ENCODE measurements around the gene ZNF581.
A peak's percentile ranks its signal among the peaks of the same experiment; 100 is the strongest.

The ZNF581 gene

DNA sequence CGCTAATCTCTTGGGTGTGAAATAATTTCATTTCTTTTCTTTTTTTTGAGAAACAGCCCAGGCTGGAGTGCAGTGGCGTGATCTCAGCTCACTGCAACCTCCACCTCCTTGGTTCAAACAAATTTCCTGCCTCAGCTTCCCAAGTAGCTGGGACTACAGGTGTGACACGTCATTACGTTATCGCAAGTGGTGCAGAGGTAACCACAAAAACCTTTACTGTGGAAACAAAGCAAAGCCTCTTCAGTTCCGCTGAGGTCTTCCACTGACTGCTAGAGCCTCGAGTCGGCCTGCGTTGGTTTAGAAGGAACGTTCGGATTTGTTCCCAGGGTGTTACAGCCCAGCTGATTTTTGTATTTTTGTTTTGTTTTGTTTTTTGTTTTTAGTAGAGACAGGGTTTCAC is 17.1 kb upstream of the ZNF581 start:
- no peak for DNase-seq (ENCODE audit: low spot score)

DNA sequence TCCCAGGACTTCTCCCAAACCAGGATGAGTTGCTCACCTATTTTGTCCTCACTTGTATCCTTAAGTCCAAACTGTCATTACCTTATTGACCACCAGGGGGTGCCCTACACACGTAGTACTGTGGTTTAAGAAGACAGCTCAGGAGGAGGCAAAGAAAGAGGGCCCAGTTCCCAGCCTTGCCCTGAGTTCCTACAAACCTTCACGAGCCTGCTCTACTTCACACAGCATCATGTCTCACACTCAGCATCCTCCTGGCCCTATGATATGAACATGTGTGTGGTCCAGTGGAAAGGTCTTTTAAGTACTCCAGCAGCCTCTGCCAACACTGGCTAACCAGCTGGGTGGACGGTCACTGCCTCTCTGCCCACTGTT is 11.0 kb upstream of the ZNF581 start:
- peak; percentile 54 for DNase-seq (ENCODE audit: low spot score)

DNA sequence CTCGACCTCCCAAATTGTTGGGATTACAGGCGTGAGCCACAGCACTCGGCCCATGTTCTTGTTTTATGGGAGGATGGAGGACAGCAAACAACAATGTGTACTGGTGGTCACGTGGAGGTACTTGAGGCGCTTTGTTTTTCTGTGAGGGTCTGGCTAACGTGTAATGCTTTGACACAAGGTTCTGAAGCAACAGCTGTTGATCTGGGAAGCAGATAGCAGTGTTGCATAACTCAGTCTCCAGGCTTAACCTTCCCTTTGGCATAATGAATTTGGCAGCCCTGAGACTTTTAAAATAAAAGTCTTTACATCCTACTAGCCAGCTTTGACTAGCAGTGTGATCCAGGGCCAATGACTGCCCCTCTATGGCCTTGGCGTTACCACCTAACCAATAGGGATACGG is 9.6 kb upstream of the ZNF581 start:
- no peak for DNase-seq (ENCODE audit: low spot score)

DNA sequence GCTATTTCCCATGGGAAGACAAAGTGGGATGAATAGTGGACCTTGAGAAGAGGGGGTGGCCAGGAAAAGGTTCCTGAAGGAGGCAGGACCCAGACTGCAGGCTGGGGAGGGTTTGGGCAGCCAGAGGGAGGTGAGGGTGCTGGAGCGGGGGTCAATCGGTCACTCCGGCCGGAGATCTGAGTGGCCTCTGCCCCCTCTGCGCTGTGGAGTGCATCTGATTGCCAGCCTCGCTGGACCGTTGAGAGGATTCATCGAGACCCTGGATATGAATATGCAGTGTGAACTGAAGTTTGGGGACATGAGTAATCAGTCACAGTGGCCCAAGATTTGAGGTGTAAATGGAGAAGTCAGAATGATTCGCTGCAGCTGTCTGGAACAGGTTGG is 8.1 kb upstream of the ZNF581 start:
- no peak for DNase-seq (ENCODE audit: low spot score)

DNA sequence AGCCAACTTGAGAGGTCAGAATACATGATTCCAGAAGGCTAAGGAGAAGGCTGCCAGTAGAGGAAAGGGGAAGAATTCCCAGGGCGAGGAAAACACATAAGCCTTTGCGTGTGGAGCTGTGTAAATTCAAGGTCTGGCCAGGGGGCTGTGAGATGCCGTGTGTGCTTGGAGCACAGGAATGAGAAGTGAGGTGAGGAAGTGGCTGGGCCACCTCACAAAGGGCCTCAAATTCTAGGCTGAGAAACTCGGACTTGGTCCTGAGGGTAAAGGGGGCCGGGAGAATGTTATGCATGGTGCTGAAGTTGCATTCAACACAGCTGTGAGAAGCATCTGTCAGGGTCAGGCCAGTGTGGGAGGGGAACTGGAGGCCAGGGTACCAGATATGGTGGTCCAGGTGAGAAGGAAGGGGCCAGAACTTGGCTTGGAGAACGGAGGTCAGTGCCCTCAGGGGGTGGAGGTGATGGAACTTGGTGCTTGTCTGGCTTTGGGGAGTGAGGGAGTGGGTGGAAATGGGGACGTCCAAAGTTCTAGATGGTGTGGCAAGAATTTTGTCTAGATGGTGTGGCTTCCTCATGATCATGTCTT is 7.5 kb upstream of the ZNF581 start:
- DNase-seq (ENCODE audit: low spot score) = no peak

DNA sequence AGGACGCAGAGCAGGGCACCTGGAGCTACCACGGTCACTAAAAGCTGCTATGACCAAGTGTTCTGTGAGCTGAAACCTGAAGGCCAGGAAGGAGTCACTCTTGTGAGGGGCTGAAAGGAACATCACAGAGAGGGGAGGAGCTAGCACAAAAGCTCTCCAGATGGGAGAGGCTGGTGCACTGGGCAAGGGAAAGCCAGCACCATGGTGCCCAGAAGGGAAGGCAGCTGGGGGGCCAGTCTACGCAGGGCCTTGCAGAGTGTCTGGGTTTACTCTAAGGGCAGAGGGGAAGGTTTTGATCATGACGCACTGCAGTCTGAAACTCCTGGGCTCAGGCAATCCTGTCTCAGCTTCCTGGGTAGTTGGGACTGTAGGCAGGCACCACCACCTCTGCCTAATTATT is 6.7 kb upstream of the ZNF581 start:
- DNase-seq (ENCODE audit: low spot score) = no peak

DNA sequence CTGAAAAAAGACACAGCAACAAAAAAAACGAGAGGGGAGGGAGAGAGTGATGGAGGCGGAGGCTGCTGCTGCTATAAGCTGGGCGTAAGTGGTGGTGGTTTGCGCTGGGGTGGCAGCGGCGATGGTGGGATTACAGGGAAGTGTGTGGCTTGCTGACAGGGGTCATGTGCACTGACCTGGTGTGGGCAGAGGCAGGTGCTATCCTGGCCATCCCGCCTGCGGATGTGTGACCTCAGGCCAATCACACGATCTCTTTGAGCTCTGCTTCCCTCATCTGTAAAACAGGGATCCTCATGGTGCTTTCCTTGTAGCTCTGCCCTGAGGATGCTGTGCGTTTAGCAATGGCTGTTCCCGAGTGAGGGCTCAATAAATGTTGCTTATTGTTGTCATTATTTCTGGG is 5.9 kb upstream of the ZNF581 start:
- DNase-seq (ENCODE audit: low spot score) = no peak

DNA sequence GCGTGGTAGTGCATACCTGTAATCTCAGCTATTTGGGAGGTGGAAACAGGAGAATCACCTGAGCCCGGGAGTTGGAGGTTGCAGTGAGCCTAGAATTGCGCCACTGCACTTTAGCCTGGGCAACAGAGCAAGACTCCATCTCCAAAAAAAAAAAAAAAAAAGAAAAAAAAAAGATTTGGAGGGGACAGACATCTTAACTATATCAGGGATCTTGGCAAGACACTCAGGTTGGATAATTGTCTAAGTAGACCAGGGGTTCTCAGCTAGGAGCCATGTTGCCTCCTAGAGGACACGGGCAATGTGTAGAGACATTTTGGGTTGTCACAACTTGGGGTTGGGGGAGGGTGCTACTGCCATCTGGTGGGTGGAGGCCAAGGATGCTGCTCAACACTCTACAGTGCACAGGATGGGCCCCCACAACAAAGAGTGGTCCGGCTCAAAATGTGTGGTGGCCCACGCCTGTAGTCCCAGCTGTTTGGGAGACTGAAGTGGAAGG is 4.5 kb upstream of the ZNF581 start:
- DNase-seq (ENCODE audit: low spot score) = no peak

DNA sequence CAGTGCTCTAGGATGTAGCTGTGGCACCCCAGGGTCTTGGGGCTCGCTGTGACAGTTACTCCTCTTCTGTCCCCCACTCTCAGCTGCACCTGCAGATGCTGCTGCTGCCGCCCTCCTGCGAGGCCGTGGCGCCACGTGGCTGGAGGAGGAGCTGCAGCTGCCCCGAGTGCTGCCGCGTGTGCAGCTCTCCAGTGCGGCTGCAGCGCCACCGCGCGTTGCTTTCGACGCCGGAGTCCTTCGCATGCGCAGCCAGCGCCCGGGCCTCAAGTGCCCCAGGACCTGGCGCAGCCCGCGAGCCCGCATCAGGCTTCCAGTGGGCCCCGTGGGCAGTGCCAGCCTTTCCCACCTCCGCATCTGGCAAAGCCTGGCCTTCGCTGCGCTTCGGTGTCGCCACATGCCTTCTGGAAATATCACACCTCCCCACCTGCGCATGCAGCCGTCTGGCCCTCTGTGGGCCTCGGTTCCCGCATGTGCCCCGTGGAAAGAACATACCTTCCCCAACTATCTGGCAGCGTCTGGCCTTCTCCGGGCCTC is 3.3 kb upstream of the ZNF581 start:
- DNase-seq (ENCODE audit: low spot score) = no peak

DNA sequence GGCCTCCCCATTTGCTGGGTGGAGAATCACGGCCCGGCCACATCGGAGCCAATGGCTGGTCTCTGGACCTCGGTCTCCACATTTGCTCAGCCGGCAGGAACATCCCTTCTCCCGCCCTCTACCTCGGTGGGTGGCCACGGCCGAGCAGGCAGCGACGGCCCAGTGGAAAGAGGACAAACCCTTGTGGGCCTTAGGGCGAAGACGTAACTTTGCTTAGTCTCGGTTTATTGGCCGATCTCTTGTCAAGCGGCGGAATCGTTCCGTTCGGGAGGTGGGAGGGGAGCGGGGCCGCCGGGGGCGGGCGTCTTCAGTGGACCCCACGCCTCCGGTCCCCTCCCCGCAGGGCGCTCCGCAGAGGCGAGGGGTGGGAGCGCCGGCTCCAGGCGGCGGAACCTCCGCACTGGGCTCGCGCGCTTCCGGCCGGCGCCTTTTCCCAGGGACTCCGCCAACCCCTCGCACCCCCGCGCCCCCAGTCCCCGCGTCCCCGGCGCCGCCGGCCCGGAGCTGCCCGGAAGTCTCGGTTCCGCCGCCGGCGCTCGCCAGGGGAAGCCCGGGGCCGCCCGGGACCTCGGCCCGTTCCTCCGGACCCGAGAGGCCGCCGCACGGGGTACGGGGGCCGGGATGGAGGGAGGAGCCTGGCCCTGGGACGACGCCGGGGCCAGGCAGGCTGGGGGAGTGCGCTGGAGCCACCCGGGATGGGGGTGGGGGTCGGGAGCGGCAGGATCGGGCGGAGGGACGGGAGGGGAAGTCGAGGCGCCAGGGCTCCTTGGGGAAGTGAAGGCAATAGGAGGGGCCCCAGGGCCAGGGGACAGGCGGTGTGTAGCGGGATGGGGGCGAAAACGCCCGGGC is 2.6 kb upstream of the ZNF581 start, which contains the start of gene ZNF580:
TSS of gene ZNF580 (plus strand) at position 426 of the 849 bp plus-strand sequence. CDS start 1,507 bp downstream, outside the sequence.
- peak; percentile 84 for DNase-seq (ENCODE audit: low spot score)

DNA sequence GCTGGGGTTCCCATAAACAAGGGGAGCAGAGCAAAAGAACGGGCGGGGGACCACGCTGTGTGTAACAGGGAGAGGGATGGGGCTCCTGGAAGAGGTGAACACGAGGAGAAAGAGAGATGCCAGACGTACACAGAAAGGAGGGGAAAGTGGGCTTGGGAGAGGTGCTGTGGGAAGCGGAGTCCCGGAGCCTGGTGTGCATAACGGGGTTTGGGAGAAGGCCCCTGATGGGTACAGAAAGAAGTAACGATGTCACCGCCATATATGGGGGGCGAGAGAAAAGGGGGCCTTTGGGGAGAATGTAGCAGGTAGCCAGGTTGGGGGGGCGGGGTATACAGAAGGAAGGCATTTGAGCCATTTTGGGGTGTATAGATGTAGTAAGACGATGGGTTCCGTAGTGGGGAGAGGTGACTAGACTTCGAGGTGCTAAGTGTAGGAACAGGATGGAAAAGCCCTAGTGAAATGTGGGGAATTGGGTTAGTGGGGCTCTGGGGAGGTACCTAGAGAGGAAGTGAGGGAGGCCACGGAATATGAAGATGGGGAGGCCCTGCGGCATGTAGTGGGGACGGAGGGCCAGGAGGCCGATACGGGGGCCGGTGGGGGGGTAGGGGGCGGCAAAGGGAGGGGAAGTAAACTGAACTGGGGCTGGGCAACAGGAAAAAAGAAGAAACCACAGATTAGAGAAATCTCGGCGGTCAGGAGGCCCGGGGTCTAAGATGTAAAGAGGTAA is 1.9 kb upstream of the ZNF581 start:
- no peak for DNase-seq (ENCODE audit: low spot score)

DNA sequence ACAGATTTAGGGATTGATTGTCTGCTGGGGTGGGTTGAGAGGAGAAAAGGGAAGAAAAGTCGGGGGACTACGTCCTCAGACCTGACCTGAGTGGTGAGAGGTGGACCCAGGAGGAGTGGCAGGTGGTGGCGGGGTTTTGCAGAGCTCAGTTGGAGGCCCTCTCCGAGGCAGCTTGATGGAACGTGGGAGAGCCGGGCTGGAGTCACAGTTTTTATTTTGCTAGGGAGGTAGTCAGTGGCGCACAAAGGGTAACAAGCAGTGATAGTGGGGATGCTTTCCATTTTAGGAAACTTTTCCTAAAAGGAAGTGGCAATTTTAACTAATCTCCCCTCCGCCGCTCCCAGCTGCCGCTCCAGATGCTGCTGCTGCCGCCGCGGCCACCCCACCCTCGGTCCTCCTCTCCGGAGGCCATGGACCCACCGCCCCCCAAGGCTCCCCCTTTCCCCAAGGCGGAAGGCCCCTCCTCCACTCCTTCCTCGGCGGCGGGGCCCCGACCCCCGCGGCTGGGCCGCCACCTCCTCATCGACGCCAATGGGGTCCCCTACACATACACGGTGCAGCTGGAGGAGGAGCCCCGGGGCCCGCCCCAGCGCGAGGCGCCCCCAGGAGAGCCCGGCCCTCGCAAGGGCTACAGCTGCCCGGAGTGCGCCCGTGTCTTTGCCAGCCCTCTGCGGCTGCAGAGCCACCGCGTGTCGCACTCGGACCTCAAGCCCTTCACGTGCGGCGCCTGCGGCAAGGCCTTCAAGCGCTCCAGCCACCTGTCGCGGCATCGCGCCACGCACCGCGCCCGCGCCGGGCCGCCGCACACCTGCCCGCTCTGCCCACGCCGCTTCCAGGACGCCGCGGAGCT is 1.1 kb upstream of the ZNF581 start:
- no peak for DNase-seq (ENCODE audit: low spot score)

DNA sequence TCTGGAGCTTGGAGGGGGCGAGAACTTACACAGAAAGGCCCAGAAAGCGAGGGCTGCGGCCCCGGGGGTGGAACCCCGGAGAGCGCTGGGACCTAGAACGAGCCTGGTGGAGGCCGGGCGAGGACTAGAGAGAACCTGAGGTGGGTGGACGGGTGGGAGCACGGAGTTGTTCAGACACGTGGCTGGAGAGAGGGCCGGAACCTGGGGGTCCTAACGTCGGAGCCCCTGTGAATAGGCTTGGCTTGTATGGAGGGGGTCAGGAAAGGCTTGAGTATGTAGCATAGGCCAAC is 383 bp downstream of the ZNF581 start:
- DNase-seq (ENCODE audit: low spot score) = no peak

DNA sequence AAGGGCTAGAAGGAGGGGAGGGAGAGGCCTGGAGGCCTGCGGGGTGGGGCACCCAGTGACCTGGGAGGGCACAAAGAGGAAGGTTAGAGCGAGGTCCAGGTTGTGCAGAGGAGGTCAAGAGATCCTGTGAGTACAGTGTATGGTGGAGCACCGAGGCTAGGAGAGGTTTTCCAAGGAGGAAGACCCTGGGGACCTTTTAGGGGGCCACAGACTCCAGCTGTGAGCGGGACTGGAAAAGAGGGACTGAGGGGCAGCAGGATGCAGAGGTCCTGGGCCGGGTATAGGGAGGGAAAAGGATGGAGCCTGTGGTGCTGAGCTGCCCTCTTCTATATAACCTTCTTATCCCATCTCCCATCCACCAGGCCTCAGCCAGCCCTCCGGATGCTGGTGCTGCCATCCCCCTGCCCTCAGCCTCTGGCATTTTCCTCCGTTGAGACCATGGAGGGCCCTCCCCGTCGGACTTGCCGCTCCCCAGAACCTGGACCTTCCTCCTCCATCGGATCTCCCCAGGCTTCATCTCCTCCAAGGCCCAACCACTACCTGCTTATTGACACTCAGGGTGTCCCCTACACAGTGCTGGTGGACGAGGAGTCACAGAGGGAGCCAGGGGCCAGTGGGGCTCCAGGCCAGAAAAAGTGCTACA is 863 bp downstream of the ZNF581 start:
- no peak for DNase-seq (ENCODE audit: low spot score)

DNA sequence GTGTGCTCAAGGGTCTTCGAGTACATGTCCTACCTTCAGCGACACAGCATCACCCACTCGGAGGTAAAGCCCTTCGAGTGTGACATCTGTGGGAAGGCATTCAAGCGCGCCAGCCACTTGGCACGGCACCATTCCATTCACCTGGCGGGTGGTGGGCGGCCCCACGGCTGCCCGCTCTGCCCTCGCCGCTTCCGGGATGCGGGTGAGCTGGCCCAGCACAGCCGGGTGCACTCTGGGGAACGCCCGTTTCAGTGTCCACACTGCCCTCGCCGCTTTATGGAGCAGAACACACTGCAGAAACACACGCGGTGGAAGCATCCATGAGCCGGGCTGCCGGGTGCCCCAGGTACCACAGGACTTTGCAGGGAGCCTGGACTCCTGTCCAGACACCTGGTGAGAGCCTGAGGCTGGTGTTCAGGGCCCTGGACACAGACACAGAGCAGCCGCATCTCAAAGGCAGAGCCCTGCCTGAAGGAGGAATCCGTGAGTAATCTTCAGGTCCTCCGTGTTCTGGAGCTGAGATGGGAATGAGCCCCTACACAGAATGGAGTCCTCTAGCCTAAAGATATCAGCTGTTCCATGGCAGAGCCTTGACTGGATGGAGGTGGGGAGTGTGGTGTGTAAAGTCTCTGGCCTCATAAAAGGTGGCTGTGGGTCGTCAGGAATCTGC is 1.5 kb downstream of the ZNF581 start:
- DNase-seq (ENCODE audit: low spot score) = no peak

DNA sequence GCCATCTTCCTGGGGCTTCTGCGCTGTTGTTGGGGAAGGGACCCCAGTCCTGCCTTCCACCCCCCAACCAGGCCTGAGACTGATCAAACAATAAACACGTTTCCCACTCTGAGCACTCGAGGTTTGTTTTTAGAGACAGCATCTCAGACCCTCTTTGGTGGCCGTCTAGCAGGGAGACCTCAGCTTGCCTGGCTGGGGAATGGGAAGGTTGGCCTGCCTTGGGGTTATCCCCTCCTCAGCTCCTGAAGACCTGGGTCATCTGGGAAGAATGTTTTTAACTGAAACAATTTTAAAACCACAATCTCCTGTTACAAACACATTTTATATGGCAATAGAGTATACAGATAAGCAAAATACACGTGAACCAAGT is 2.0 kb downstream of the ZNF581 start:
- DNase-seq (ENCODE audit: low spot score) = no peak

DNA sequence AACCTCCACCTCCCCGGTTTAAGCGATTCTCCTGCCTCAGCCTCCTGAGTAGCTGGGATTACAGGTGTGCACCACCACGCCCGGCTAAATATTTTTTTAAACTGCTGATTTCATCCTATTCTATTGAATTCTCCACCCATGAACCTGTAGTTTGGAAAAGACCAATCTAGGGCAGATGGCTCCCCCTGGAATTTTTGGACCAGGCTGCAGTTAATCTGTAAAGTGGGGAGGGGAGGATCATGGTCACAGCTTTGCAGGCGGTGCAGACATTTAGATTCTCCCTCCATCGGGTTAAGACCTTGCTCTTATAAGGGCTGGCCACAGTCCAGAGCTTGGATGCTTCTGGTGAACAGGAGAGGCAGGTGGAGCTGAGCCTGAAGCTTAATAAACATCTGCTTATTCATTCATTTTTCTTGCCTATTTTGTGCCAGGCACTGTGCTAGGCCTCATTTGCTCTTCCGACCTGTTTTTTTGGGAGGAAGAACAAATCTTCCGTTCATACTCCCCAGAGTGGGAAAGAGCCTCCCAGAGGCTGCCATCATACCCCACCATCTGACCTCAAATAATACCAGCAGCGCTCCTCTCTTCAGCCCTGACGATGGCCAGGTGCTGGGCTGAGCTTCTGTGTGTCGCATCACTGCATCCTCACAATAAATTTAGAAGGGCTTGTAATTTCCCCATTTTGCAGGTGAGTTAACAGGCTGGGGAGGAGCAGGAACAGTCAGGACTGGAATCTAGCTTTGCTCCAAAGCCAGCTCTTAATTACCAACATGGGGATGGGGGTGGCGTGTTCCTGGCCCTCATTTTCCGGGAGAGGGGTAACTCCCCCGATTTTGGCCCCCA is 3.7 kb downstream of the ZNF581 start:
- DNase-seq (ENCODE audit: low spot score) = no peak

DNA sequence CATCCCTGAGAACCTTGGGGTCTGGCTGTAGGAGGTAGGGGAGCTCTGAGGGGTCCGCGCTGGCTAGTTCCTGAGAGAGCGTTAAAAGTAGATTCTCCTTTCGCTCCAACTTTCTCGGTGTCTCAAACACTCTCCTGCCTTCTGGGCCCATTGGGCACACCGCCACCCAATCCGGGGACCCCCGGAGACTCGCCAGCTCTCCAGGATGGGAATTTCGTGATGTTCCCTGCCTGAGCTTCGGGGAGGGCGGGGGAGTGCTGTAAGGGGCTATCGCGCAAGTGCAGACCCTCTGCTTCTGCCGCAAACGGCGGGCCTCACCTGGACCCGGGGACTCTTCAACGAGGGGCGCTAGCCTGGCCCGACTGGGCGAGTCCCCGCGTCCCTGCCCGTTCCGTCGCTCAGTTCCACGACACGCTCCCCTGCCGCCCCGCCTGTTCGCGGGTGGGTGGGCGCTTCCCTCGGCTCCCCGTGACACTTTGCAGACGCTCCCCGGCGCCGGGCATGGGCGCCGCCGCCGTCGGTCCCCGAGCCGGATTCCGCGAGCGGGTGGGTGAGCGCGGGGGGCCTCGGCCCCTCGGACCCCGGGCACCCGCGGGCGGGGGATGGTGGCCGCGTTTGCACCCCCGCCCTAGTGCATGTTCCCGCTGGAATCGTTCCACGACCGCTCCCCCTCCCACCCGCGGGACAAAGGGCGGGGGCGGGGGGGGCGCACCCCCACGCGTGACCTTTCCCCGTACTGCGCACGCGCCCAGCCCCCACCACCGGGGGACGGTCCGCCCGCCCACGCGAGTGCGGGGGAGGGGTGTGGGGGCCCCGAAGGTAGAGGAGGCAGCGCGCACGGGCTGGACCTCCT is 4.5 kb downstream of the ZNF581 start, which contains the start of gene CCDC106:
TSS of gene CCDC106 (plus strand) at position 481 of the 853 bp plus-strand sequence. CDS start 835 bp downstream, outside the sequence.
- peak; percentile 69 for DNase-seq (ENCODE audit: low spot score)

All from iPS-NIHi11 (cell line).